Neural cell (in vitro differentiated cells): Measurements from ENCODE around the gene NIM1K. TPM values are rescaled to one million over a fixed set of nuclear protein-coding genes. Genes with fewer than 3 reads are reported as not detected.

Experiments used
- H2AFZ ChIP-seq: fragments of 200-600, 300-800 bp; sonication (generic), shearing (Covaris generic); 2 replicates; pipeline ENCODE4 v1.6.0; 2014; ENCODE audit warnings: low read depth, mild to moderate bottlenecking, antibody characterized with exemption, low read length, moderate library complexity
- H3F3A ChIP-seq: fragments of 200-600 bp; shearing (Covaris generic); 2 replicates; pipeline ENCODE4 v1.6.1; 2016; ENCODE audit warnings: mild to moderate bottlenecking, moderate library complexity, mixed read lengths, antibody characterized with exemption, low read length; ENCODE audit not compliant: insufficient read depth, poor library complexity, severe bottlenecking
- H3K27ac ChIP-seq: fragments of 200-600, 300-800 bp; sonication (generic), shearing (Covaris generic); 2 replicates; pipeline ENCODE4 v1.5.1; 2014; ENCODE audit warnings: mild to moderate bottlenecking, low read length, moderate library complexity
- H3K27me3 ChIP-seq: fragments of 300-800, 200-600 bp; sonication (generic), shearing (Covaris generic); 2 replicates; pipeline ENCODE4 v1.6.0; 2014; ENCODE audit warnings: mild to moderate bottlenecking, low read depth, low read length, moderate library complexity; ENCODE audit not compliant: insufficient read depth
- H3K36me3 ChIP-seq: fragments of 300-800, 200-600 bp; sonication (generic), shearing (Covaris generic); 2 replicates; pipeline ENCODE4 v1.5.1; 2014; ENCODE audit warnings: mild to moderate bottlenecking, antibody characterized with exemption, low read length, moderate library complexity; ENCODE audit not compliant: insufficient read depth
- H3K4me2 ChIP-seq: fragments of 300-800, 200-600 bp; sonication (generic), shearing (Covaris generic); 2 replicates; pipeline ENCODE4 v1.6.0; 2014; ENCODE audit warnings: mild to moderate bottlenecking, low read length
- H3K4me3 ChIP-seq: fragments of 300-800, 200-600 bp; sonication (generic), shearing (Covaris generic); 2 replicates; pipeline ENCODE4 v1.5.1; 2014; ENCODE audit warnings: mild to moderate bottlenecking, low read length, moderate library complexity
- H3K79me2 ChIP-seq: fragments of 200-600 bp; shearing (Covaris generic); replicated peaks from 2 replicates; pipeline ENCODE4 v1.6.0; 2014; ENCODE audit warnings: mild to moderate bottlenecking, low read length, moderate library complexity; ENCODE audit not compliant: insufficient read depth
- H3K9ac ChIP-seq: fragments of 300-800, 200-600 bp; sonication (generic), shearing (Covaris generic); 2 replicates; pipeline ENCODE4 v1.6.1; 2016; ENCODE audit warnings: mild to moderate bottlenecking, low read length, mixed read lengths
- H3K9me2 ChIP-seq: fragments of 200-600 bp; shearing (Covaris generic); 2 replicates; pipeline ENCODE4 v1.6.1; 2016; ENCODE audit warnings: mild to moderate bottlenecking, low read length, mixed read lengths; ENCODE audit not compliant: insufficient read depth
- H3K9me3 ChIP-seq: fragments of 200-600, 300-800 bp; sonication (generic), shearing (Covaris generic); 2 replicates; pipeline ENCODE4 v1.6.1; 2016; ENCODE audit warnings: mild to moderate bottlenecking, mixed run types, low read length, moderate library complexity, mixed read lengths
- H4K20me1 ChIP-seq: fragments of 200-600 bp; shearing (Covaris generic); 2 replicates; pipeline ENCODE4 v1.6.1; 2016; ENCODE audit warnings: mild to moderate bottlenecking, mixed run types; ENCODE audit not compliant: insufficient read depth
- EP300 ChIP-seq: fragments of 450-650 bp; conservative IDR thresholded peaks from 2 replicates; pipeline ENCODE4 v1.6.1; 2014; ENCODE audit warnings: antibody characterized with exemption, mild to moderate bottlenecking, moderate library complexity; ENCODE audit not compliant: poor library complexity, severe bottlenecking
- EZH2 ChIP-seq: fragments of 200-600, 300-800 bp; shearing (Covaris generic), sonication (generic); IDR thresholded peaks from 2 replicates; pipeline ENCODE4 v1.6.1; 2014; ENCODE audit warnings: antibody characterized with exemption, low read length, borderline replicate concordance, mild to moderate bottlenecking; ENCODE audit not compliant: insufficient read depth, poor library complexity, severe bottlenecking
- MXI1 ChIP-seq: fragments of 450-650 bp; conservative IDR thresholded peaks from 2 replicates; pipeline ENCODE4 v1.6.1; 2014; ENCODE audit warnings: antibody characterized with exemption, mild to moderate bottlenecking; ENCODE audit not compliant: poor library complexity, severe bottlenecking
- POLR2AphosphoS5 ChIP-seq: IDR thresholded peaks from 2 replicates; pipeline ENCODE4 v1.6.1; 2012
- RAD21 ChIP-seq: fragments of 450-650 bp; conservative IDR thresholded peaks from 2 replicates; pipeline ENCODE4 v1.6.1; 2014; ENCODE audit warnings: antibody characterized with exemption, mild to moderate bottlenecking, moderate library complexity
- REST ChIP-seq: IDR thresholded peaks from 2 replicates; pipeline ENCODE4 v1.6.1; 2012; ENCODE audit warnings: borderline replicate concordance
- SMC3 ChIP-seq: fragments of 450-650 bp; conservative IDR thresholded peaks from 2 replicates; pipeline ENCODE4 v1.6.1; 2014; ENCODE audit warnings: antibody characterized with exemption, mild to moderate bottlenecking, moderate library complexity; ENCODE audit not compliant: poor library complexity
- TAF1 ChIP-seq: IDR thresholded peaks from 2 replicates; pipeline ENCODE4 v1.6.1; 2012; ENCODE audit warnings: low read depth
- polyA plus RNA-seq: library from polyadenylated mRNA; depleted of rRNA; stranded (reverse); fragments of >200 nt; gene quantifications from 2 replicates; pipeline ENCODE4 v1.2.3, GENCODE V29; 2014
- TF ChIP-seq, protein P1 (sequence below): fragments of 450-650 bp; IDR thresholded peaks from 2 replicates; pipeline ENCODE4 v1.5.1; 2014; ENCODE audit warnings: antibody characterized with exemption, mild to moderate bottlenecking, moderate library complexity; ENCODE audit not compliant: poor library complexity, severe bottlenecking

Gene NIM1K
- polyA plus RNA-seq, 1 donor from 2014 or later, result 4.4 TPM

GRCh38 chr5:43171451-43171850 is 20.6 kb upstream of the NIM1K start:
- Histone ChIP-seq H3K4me2 (no peak overlapping the region), H2AFZ (no peak overlapping the region)
- TF ChIP-seq POLR2AphosphoS5 (no peak), EP300 (no peak), SMC3 (no peak), REST (no peak), EZH2 (no peak), RAD21 (no peak), TAF1 (no peak), MXI1 (no peak)
- TF ChIP-seq, protein P1, sequence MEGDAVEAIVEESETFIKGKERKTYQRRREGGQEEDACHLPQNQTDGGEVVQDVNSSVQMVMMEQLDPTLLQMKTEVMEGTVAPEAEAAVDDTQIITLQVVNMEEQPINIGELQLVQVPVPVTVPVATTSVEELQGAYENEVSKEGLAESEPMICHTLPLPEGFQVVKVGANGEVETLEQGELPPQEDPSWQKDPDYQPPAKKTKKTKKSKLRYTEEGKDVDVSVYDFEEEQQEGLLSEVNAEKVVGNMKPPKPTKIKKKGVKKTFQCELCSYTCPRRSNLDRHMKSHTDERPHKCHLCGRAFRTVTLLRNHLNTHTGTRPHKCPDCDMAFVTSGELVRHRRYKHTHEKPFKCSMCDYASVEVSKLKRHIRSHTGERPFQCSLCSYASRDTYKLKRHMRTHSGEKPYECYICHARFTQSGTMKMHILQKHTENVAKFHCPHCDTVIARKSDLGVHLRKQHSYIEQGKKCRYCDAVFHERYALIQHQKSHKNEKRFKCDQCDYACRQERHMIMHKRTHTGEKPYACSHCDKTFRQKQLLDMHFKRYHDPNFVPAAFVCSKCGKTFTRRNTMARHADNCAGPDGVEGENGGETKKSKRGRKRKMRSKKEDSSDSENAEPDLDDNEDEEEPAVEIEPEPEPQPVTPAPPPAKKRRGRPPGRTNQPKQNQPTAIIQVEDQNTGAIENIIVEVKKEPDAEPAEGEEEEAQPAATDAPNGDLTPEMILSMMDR, result no peak

DNA sequence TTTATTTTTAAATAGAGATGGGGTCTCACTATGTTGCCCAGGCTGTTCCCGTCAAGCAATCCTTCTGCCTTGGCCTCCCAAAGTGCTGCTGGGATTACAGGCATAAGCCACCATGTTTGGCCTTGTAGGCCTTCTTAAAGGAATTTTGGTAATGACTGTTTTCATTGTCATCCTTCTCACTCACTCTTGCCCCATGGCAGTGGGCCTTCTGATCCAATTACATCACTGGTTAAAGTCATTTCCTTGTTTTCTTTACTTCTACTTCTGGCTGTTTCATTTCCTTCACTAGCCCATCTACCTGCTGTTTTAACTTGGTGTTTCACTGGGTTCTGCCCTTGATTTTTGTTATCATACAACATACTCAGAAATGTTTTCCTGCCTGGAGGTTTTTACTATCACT is 20.1 kb upstream of the NIM1K start:
- Histone ChIP-seq H3K79me2 (no peaks in the 10 kb centered on the region), H3K27ac (no peak overlapping the region), H2AFZ (no peak overlapping the region), H3K27me3 (no peaks in the 10 kb centered on the region), H3F3A (no peaks in the 10 kb centered on the region), H4K20me1 (no peaks in the 10 kb centered on the region), H3K36me3 (peaks cover 5% of the 10 kb centered on the region), H3K9ac (no peak overlapping the region), H3K4me2 (no peak overlapping the region), H3K4me3 (no peak overlapping the region), H3K9me3 (no peaks in the 10 kb centered on the region), H3K9me2 (no peaks in the 10 kb centered on the region)
- TF ChIP-seq MXI1 (no peak), EZH2 (no peak), RAD21 (no peak), EP300 (no peak), REST (no peak), POLR2AphosphoS5 (no peak), SMC3 (no peak), TAF1 (no peak)
- TF ChIP-seq, protein P1, result no peak

More at GRCh38 chr5:43171451-43171850, 20.6 kb upstream of the NIM1K start:
- Histone ChIP-seq H3K9me2 (no peaks in the 10 kb centered on the region), H3K9ac (no peak overlapping the region), H3K27ac (no peak overlapping the region), H3K79me2 (no peaks in the 10 kb centered on the region), H3F3A (no peaks in the 10 kb centered on the region), H3K27me3 (no peaks in the 10 kb centered on the region), H3K4me3 (no peak overlapping the region), H3K9me3 (no peaks in the 10 kb centered on the region), H3K36me3 (peaks cover 5% of the 10 kb centered on the region), H4K20me1 (no peaks in the 10 kb centered on the region)
